T-helper 1 cell treated with Interleukin-12 subunit alpha and Interleukin-12 subunit beta and Interleukin-4 antibody, amounts not matched to agents 30 μg/mL and 1 μg/mL, for 36 hours (primary cell): ENCODE results near the gene KL.

Experiments used
- H3K27ac Mint-ChIP-seq: one replicate; pipeline ENCODE4 v1.8.0; 2021; ENCODE audit warnings: mild to moderate bottlenecking, mixed read lengths
- H3K27me3 Mint-ChIP-seq: one replicate; pipeline ENCODE4 v1.8.0; 2021; ENCODE audit warnings: low read depth, mixed read lengths
- H3K36me3 Mint-ChIP-seq: one replicate; pipeline ENCODE4 v1.8.0; 2021; ENCODE audit warnings: low read depth, mixed read lengths
- H3K4me1 Mint-ChIP-seq: one replicate; pipeline ENCODE4 v1.8.0; 2021; ENCODE audit warnings: low read depth, mixed read lengths
- H3K4me3 Mint-ChIP-seq: one replicate; pipeline ENCODE4 v1.8.0; 2021; ENCODE audit warnings: mild to moderate bottlenecking, moderate library complexity, mixed read lengths
- H3K9me3 Mint-ChIP-seq: one replicate; pipeline ENCODE4 v1.8.0; 2021; ENCODE audit warnings: mixed read lengths

Gene KL

DNA sequence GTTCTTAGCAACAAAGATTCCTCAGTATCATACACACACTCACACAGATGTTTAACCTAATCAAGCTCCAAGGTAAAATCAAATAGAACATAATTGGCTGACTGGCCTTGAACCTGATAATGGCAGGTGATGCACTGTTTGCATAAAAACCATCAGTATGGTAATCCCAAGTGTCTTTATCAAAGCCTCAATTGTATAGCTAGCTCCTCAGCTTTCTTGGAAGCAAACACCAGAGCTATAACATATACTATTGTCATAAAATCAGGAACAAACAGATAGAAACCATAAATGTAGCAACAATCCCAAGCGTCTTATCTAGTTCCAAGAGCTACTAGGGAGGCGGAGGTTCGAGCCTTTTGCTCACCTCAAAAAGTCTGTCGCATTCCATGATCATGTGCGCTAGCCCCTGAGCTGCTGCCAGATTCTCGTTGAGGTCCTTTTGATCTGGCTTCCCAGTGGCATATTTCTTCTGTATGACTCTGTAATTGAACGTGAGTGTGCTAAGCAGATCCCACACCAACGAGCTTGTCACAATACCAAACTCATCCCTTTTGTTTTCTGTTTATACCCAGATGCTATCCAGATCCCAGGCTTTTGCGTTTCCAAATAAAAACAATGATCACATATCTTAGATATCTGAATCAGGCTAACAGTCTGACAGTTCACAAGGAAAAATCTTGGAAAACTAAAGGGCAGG lies 95.3 kb downstream of the KL start:
- H3K27me3 Mint-ChIP-seq: peaks cover 3% of the 10 kb centered on the region
- H3K36me3 Mint-ChIP-seq: peaks cover 2% of the 10 kb centered on the region
- H3K4me3 Mint-ChIP-seq: no peak overlapping the region
- H3K9me3 Mint-ChIP-seq: no peaks in the 10 kb centered on the region
- peaks cover 2% of the 10 kb centered on the region for H3K4me1 Mint-ChIP-seq
- H3K27ac Mint-ChIP-seq: no peak overlapping the region

DNA sequence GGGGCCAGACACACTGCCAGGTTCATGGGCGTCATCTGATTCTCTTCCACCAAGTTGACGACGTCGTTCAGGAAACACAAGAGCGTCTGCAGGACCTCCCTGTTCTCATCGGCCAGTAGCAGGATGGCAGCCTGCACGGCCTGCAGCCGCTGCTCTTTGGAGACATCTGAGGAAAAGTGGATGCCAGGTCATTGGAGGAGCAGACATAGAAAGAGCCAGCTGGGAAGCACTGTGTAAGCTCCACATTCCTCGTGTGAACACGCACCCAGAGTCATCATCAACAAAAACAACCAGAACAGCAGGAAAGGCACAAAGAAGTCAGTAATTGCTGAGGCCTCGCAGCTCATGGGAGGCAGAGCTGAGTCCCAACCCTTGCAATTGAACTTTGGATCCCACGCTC lies 96.5 kb downstream of the KL start:
- H3K4me1 Mint-ChIP-seq: peaks cover 2% of the 10 kb centered on the region
- no peaks in the 10 kb centered on the region for H3K9me3 Mint-ChIP-seq
- H3K36me3 Mint-ChIP-seq: no peaks in the 10 kb centered on the region
- peaks cover 3% of the 10 kb centered on the region for H3K27me3 Mint-ChIP-seq
- H3K4me3 Mint-ChIP-seq: no peak overlapping the region
- no peak overlapping the region for H3K27ac Mint-ChIP-seq

DNA sequence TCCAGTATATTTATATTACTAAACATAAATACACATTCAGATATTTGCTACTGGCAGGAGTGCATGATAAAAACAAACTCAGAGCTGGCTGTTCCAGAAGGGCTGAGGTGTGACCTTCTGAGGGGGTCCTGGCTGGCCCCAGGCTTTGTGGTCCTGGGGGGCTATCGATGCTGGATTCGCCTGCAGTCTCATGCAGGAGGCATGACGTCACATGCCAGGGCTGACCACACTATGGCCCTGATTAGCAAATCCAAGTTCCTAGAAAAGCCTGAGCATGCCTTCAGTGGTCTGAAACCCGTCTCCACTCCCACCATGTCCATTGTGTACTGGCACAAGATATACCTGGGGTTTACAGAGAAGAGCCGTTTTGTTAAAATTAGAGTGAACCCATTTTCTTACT lies 97.9 kb downstream of the KL start:
- Mint-ChIP-seq H3K9me3 (no peaks in the 10 kb centered on the region), H3K4me3 (no peak overlapping the region), H3K27me3 (peaks cover 3% of the 10 kb centered on the region), H3K27ac (no peak overlapping the region), H3K4me1 (peaks cover 2% of the 10 kb centered on the region), H3K36me3 (no peaks in the 10 kb centered on the region)

DNA sequence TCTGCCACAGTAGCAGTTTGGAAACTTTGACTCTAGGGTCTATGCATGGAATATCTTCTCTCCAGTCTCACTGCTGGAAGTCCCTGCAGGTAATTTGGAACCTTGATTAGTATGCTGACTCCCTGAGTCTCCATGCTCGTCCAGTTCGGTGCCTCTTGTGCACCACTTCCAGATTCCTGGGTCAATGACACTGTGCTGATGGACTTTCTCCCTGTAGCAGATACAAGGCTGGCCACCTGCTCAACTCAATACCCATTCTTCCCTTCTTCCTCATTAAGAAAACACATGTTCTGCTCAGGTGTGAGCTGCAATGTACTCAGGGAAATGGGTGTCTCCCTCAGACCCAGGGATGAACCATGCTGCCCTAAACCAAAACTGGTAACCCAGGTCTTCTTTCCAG lies 99.1 kb downstream of the KL start:
- Mint-ChIP-seq H3K9me3 (no peaks in the 10 kb centered on the region), H3K4me3 (no peak overlapping the region), H3K4me1 (peaks cover 2% of the 10 kb centered on the region), H3K27me3 (peaks cover 3% of the 10 kb centered on the region), H3K36me3 (no peaks in the 10 kb centered on the region), H3K27ac (no peak overlapping the region)
